IMR-90 (cell line): Measurements from ENCODE around the gene ORMDL3. TPM values are rescaled to one million over a fixed set of nuclear protein-coding genes. Genes with fewer than 3 reads are reported as not detected.
A peak's percentile ranks its signal among the peaks of the same experiment; 100 is the strongest.

ENCODE experiments used
- ATAC-seq: fragments of 200-7000 bp; cut with Tn5 transposase; 2 replicates; pipeline ENCODE4 v1.9.1; 2020; ENCODE audit warnings: low read depth, mild to moderate bottlenecking, moderate library complexity
- BruUV-seq: library from RNA; stranded (reverse); fragments of 400-500 nt; replicated peaks from 2 replicates; lab custom pipeline; 2021; lab: Mats Ljungman, UMichigan
- CTCF ChIA-PET: fragments of 300-600 bp; formaldehyde crosslinking; extraction: SDS; loops from one replicate; lab custom pipeline; 2021; ENCODE audit warnings: antibody characterized with exemption; lab: Yijun Ruan, JAX
- POLR2A ChIA-PET: fragments of 300-600 bp; sonication (Branson Sonifier 250); formaldehyde crosslinking; loops from one replicate; lab custom pipeline; 2022; ENCODE audit warnings: antibody characterized with exemption; ENCODE audit not compliant: unreplicated experiment; lab: Charles Lee
- DNase-seq: peaks from one replicate; pipeline ENCODE4 v3.0.0; 2013
- H2AFZ ChIP-seq: replicated peaks from 2 replicates; pipeline ENCODE3; 2013; ENCODE audit warnings: low read length, mild to moderate bottlenecking; ENCODE audit not compliant: poor library complexity
- H2AK5ac ChIP-seq: 2 replicates; pipeline ENCODE4 v1.6.1; 2013; ENCODE audit warnings: low read depth, low read length, inconsistent platforms
- H2AK9ac ChIP-seq: replicated peaks from 2 replicates; pipeline ENCODE3; 2013; ENCODE audit warnings: mild to moderate bottlenecking, low read depth, low read length, moderate library complexity; ENCODE audit not compliant: poor library complexity
- H2BK120ac ChIP-seq: 2 replicates; pipeline ENCODE4 v1.6.1; 2013; ENCODE audit warnings: low read depth, low read length, inconsistent platforms
- H2BK15ac ChIP-seq: 3 replicates; pipeline ENCODE4 v1.6.1; 2013; ENCODE audit warnings: low read depth, low read length, inconsistent platforms
- H2BK20ac ChIP-seq: 2 replicates; pipeline ENCODE4 v1.6.1; 2013; ENCODE audit warnings: low read depth, mild to moderate bottlenecking, inconsistent platforms, low read length, moderate library complexity
- H2BK5ac ChIP-seq: 2 replicates; pipeline ENCODE4 v1.6.1; 2013; ENCODE audit warnings: mild to moderate bottlenecking, low read depth, low read length, inconsistent platforms; ENCODE audit not compliant: poor library complexity, severe bottlenecking
- H3K14ac ChIP-seq: replicated peaks from 2 replicates; pipeline ENCODE4 v1.6.1; 2013; ENCODE audit warnings: low read depth, low read length, inconsistent platforms
- H3K18ac ChIP-seq: 2 replicates; pipeline ENCODE4 v1.6.1; 2013; ENCODE audit warnings: low read depth, low read length, control low read depth
- H3K23ac ChIP-seq: 2 replicates; pipeline ENCODE4 v1.6.1; 2013; ENCODE audit warnings: low read depth, low read length, inconsistent platforms
- H3K27ac ChIP-seq: 2 replicates; pipeline ENCODE4 v1.5.1; 2013; ENCODE audit warnings: mild to moderate bottlenecking, control low read depth, low read length; ENCODE audit not compliant: insufficient read depth
- H3K27me3 ChIP-seq: 2 replicates; pipeline ENCODE4 v1.6.1; 2013; ENCODE audit warnings: low read length; ENCODE audit not compliant: control insufficient read depth, insufficient read depth
- H3K36me3 ChIP-seq: 2 replicates; pipeline ENCODE4 v1.6.1; 2013; ENCODE audit warnings: low read length, mixed read lengths; ENCODE audit not compliant: control insufficient read depth, insufficient read depth
- H3K4ac ChIP-seq: 2 replicates; pipeline ENCODE4 v1.6.1; 2013; ENCODE audit warnings: low read depth, low read length, inconsistent platforms
- H3K4me1 ChIP-seq: 2 replicates; pipeline ENCODE4 v1.6.1; 2013; ENCODE audit warnings: low read length, mixed read lengths; ENCODE audit not compliant: control insufficient read depth, insufficient read depth
- H3K4me2 ChIP-seq: 2 replicates; pipeline ENCODE4 v1.6.1; 2013; ENCODE audit warnings: low read depth, mild to moderate bottlenecking, control low read depth, low read length, moderate library complexity
- H3K4me3 ChIP-seq: 2 replicates; pipeline ENCODE4 v1.5.1; 2013; ENCODE audit warnings: low read depth, mild to moderate bottlenecking, control low read depth, low read length, moderate library complexity; ENCODE audit not compliant: insufficient read depth
- H3K56ac ChIP-seq: 2 replicates; pipeline ENCODE4 v1.6.1; 2013; ENCODE audit warnings: low read length, inconsistent platforms; ENCODE audit not compliant: insufficient read depth; ENCODE audit errors: extremely low read depth
- H3K79me1 ChIP-seq, 2 experiments: 2 replicates each; pipeline ENCODE4 v1.6.1; 2013; ENCODE audit warnings: low read length in 2 of 2, inconsistent platforms in 1 of 2, low read depth in 1 of 2
- H3K9ac ChIP-seq: 2 replicates; pipeline ENCODE4 v1.6.1; 2013; ENCODE audit warnings: low read depth, low read length, control low read depth
- H3K9me1 ChIP-seq: 2 replicates; pipeline ENCODE4 v1.6.1; 2013; ENCODE audit warnings: low read length, inconsistent platforms; ENCODE audit not compliant: insufficient read depth
- H3K9me3 ChIP-seq: 2 replicates; pipeline ENCODE4 v1.6.1; 2013; ENCODE audit warnings: low read length; ENCODE audit not compliant: control insufficient read depth, insufficient read depth
- H4K20me1 ChIP-seq: 2 replicates; pipeline ENCODE4 v1.6.1; 2013; ENCODE audit warnings: low read length, inconsistent platforms; ENCODE audit not compliant: insufficient read depth
- H4K5ac ChIP-seq: 2 replicates; pipeline ENCODE4 v1.6.1; 2013; ENCODE audit warnings: mild to moderate bottlenecking, low read depth, low read length, control low read depth
- H4K8ac ChIP-seq, 2 experiments: 2 replicates each; pipeline ENCODE4 v1.6.1; 2013; ENCODE audit warnings: low read depth in 2 of 2, low read length in 2 of 2, control low read depth in 1 of 2, inconsistent platforms in 1 of 2
- H4K91ac ChIP-seq: 2 replicates; pipeline ENCODE4 v1.6.1; 2013; ENCODE audit warnings: low read depth, low read length, inconsistent platforms; ENCODE audit not compliant: insufficient read depth
- BHLHE40 ChIP-seq: fragments of 150-350 bp; IDR thresholded peaks from 2 replicates; pipeline ENCODE4 v1.6.1; 2016; ENCODE audit warnings: mild to moderate bottlenecking, low read depth, low read length
- CHD1 ChIP-seq: IDR thresholded peaks from 2 replicates; pipeline ENCODE4 v1.6.1; 2012; ENCODE audit warnings: low read depth, low read length, improper control_type of control experiment
- CTCF ChIP-seq: conservative IDR thresholded peaks from 2 replicates; pipeline ENCODE4 v1.5.1; 2012; ENCODE audit warnings: mild to moderate bottlenecking, low read depth, low read length, improper control_type of control experiment
- ELK1 ChIP-seq: fragments of 150-350 bp; IDR thresholded peaks from 2 replicates; pipeline ENCODE4 v1.6.1; 2016; ENCODE audit warnings: low read depth, mild to moderate bottlenecking, low read length, moderate library complexity, borderline replicate concordance
- FOS ChIP-seq: fragments of 150-350 bp; IDR thresholded peaks from 2 replicates; pipeline ENCODE4 v1.6.1; 2016; ENCODE audit warnings: low read depth, low read length
- MXI1 ChIP-seq: IDR thresholded peaks from 2 replicates; pipeline ENCODE4 v1.6.1; 2012; ENCODE audit warnings: low read depth, mild to moderate bottlenecking, low read length, moderate library complexity, borderline replicate concordance
- POLR2A ChIP-seq: IDR thresholded peaks from 2 replicates; pipeline ENCODE4 v1.6.1; 2012; ENCODE audit warnings: mild to moderate bottlenecking, low read depth, low read length
- RAD21 ChIP-seq: IDR thresholded peaks from 2 replicates; pipeline ENCODE4 v1.6.1; 2012; ENCODE audit warnings: low read length, improper control_type of control experiment
- RCOR1 ChIP-seq: IDR thresholded peaks from 2 replicates; pipeline ENCODE4 v1.6.1; 2012; ENCODE audit warnings: mild to moderate bottlenecking, low read length, improper control_type of control experiment; ENCODE audit not compliant: insufficient replicate concordance
- RFX5 ChIP-seq: IDR thresholded peaks from 2 replicates; pipeline ENCODE4 v1.8.0; 2012; ENCODE audit warnings: low read depth, mild to moderate bottlenecking, low read length, moderate library complexity
- USF2 ChIP-seq: fragments of 150-350 bp; IDR thresholded peaks from 2 replicates; pipeline ENCODE4 v1.6.1; 2017; ENCODE audit warnings: mild to moderate bottlenecking, antibody characterized with exemption, low read length, low read depth
- WGBS, 2 experiments: methylation state at CpG; one replicate each; pipeline versions ENCODE4 v1.1.5 to v1.1.7; 2013; ENCODE audit warnings: missing lambda C conversion rate in 2 of 2; ENCODE audit not compliant: insufficient read length in 1 of 2; ENCODE audit errors: extremely low coverage in 2 of 2; 5-methylcytosine and 5-hydroxymethylcytosine counted together
- dilution Hi-C: fragments of 300-500 bp; cut with HindIII; formaldehyde crosslinking; loops from one replicate; pipeline ENCODE4 v1.14.3; 2018; ENCODE audit warnings: low sequenced_read_pairs; ENCODE audit not compliant: unreplicated experiment
- in situ Hi-C: fragments of 300-500 bp; cut with MboI; formaldehyde crosslinking; loops from 3 replicates; pipeline ENCODE4 v1.14.3; 2019; ENCODE audit warnings: low sequenced_read_pairs, inconsistent platforms, mixed read lengths
- intact Hi-C: fragments of 100-400 bp; cut with micrococcal nuclease; formaldehyde crosslinking; loops from 2 replicates; pipeline ENCODE4 v1.10.0; 2022
- polyA plus RNA-seq, 3 experiments: library from polyadenylated mRNA; depleted of rRNA; stranded (reverse); fragments of >200 nt; gene quantifications; 2 replicates each; pipeline ENCODE4 v1.2.3, GENCODE V29; 2012; ENCODE audit warnings: low replicate concordance in 1 of 3
- total RNA-seq: library from RNA; depleted of rRNA; stranded (reverse); fragments of >200 nt; gene quantifications from 2 replicates; pipeline ENCODE4 v1.2.3, GENCODE V29; 2012

The ORMDL3 gene
- total and polyA plus RNA-seq, 2 of the 4 experiments (the other 2 are of a cell fraction), result 45.7 to 78.6 TPM

- TF ChIP-seq RAD21 (peak; percentile 55), POLR2A (no peak; the same call in 1 of the 2 replicates), CHD1 (no peak), BHLHE40 (no peak)
These were observed 12.4 kb upstream of the ORMDL3 start (continued) for GRCh38 chr17:39939588-39940419.

GRCh38 chr17:39939106-39939505, 11.7 kb upstream of the ORMDL3 start:
- intact Hi-C loops (no loop called here), in situ Hi-C loops (no loop called here), dilution Hi-C loops (no loop called here)
- WGBS, 2 experiments, result no CpG with 5 or more reads among the region's 3 CpGs
- peak overlapping the region; percentile 48; the same call in 1 of the 2 replicates for H3K18ac ChIP-seq
- DNase-seq, result no peak
- peak overlapping the region; percentile 87 for H2BK5ac ChIP-seq
- no peak overlapping the region for H3K9ac ChIP-seq
- H3K27ac ChIP-seq, result no peak overlapping the region
- H4K8ac ChIP-seq, result peak overlapping the region in 1 of 2 experiments; percentile 84; a peak in 1 of 4 replicates
- peak overlapping the region; percentile 31 for H4K91ac ChIP-seq
- BruUV-seq, result no TSS peak
- H2AK5ac ChIP-seq, result peak overlapping the region; percentile 20; the same call in 1 of the 2 replicates
- H3K4me3 ChIP-seq, result no peak overlapping the region
- H3K36me3 ChIP-seq, result no peaks in the 10 kb centered on the region
- peak overlapping the region; percentile 17; the same call in 1 of the 2 replicates for H3K23ac ChIP-seq
- H4K20me1 ChIP-seq, result no peaks in the 10 kb centered on the region; the same call in 1 of the 2 replicates
- no peak overlapping the region for H4K5ac ChIP-seq
- peak overlapping the region; percentile 82 for H2BK120ac ChIP-seq
- H3K9me3 ChIP-seq, result no peaks in the 10 kb centered on the region
- 0 out of 2 replicates have a peak overlapping the region, but pooled peaks have one; percentile 24 for H3K4me2 ChIP-seq
- H3K9me1 ChIP-seq, result peaks cover 18% of the 10 kb centered on the region
- no peak overlapping the region for H3K56ac ChIP-seq
- peak overlapping the region; percentile 24 for H3K14ac ChIP-seq
- ChIA-PET POLR2A (no interaction called here), CTCF (interaction anchor here (1.0 kb wide), 1 partner anchor 10 kb away, joined by 6 read pairs; no protein-coding TSS in a partner anchor)
- no peaks in the 10 kb centered on the region for H3K27me3 ChIP-seq
- no peak for ATAC-seq
- no peak overlapping the region for H2AFZ ChIP-seq
- H2BK15ac ChIP-seq, result peak overlapping the region; percentile 67; the same call in 1 of the 3 replicates
- no peaks in the 10 kb centered on the region for H3K79me1 ChIP-seq
- peak overlapping the region; percentile 24 for H3K4ac ChIP-seq
- peak overlapping the region; percentile 91 for H2BK20ac ChIP-seq
- H2AK9ac ChIP-seq, result peak overlapping the region; percentile 83
- peaks cover 15% of the 10 kb centered on the region for H3K4me1 ChIP-seq
- TF ChIP-seq CHD1, result no peak
- no peak for TF ChIP-seq USF2
- no peak for TF ChIP-seq ELK1
- no peak for TF ChIP-seq RFX5
- TF ChIP-seq FOS, result no peak
- TF ChIP-seq CTCF, result no peak
- no peak for TF ChIP-seq RAD21
- no peak for TF ChIP-seq RCOR1
- TF ChIP-seq MXI1, result no peak
